H9 (cell line): Measurements from ENCODE around the gene PRR13. TPM values are rescaled to one million over a fixed set of nuclear protein-coding genes. Genes with fewer than 3 reads are reported as not detected.

Experiments
- DNase-seq: peaks from one replicate; pipeline ENCODE4 v3.0.0-alpha.2; 2017
- H2AFZ ChIP-seq: one replicate; pipeline ENCODE4 v1.6.1; 2013; ENCODE audit warnings: mild to moderate bottlenecking, low read length, control low read depth, moderate library complexity
- H2AK5ac ChIP-seq: 2 replicates; pipeline ENCODE4 v1.6.1; 2013; ENCODE audit warnings: low read length, control low read depth, mixed read lengths; ENCODE audit not compliant: insufficient read length
- H2BK120ac ChIP-seq: one replicate; pipeline ENCODE4 v1.6.1; 2013; ENCODE audit warnings: low read depth, mild to moderate bottlenecking, low read length, control low read depth, inconsistent platforms; ENCODE audit not compliant: poor library complexity, severe bottlenecking
- H2BK12ac ChIP-seq: 2 replicates; pipeline ENCODE4 v1.6.1; 2013; ENCODE audit warnings: low read length, control low read depth, mixed read lengths, low read depth; ENCODE audit not compliant: insufficient read length
- H2BK15ac ChIP-seq: 2 replicates; pipeline ENCODE4 v1.6.1; 2013; ENCODE audit warnings: low read depth, low read length, control low read depth
- H2BK20ac ChIP-seq: one replicate; pipeline ENCODE4 v1.6.1; 2013; ENCODE audit warnings: low read depth, mild to moderate bottlenecking, low read length, control low read depth, inconsistent platforms; ENCODE audit not compliant: poor library complexity, severe bottlenecking
- H2BK5ac ChIP-seq: 2 replicates; pipeline ENCODE4 v1.6.1; 2013; ENCODE audit warnings: low read length, control low read depth, mixed read lengths; ENCODE audit not compliant: insufficient read length
- H3K14ac ChIP-seq: 2 replicates; pipeline ENCODE4 v1.6.1; 2013; ENCODE audit warnings: low read length, control low read depth; ENCODE audit not compliant: insufficient read depth
- H3K18ac ChIP-seq: 2 replicates; pipeline ENCODE4 v1.6.1; 2013; ENCODE audit warnings: low read depth, mild to moderate bottlenecking, mixed read lengths, low read length, control low read depth; ENCODE audit not compliant: insufficient read length
- H3K23ac ChIP-seq: 2 replicates; pipeline ENCODE4 v1.6.1; 2013; ENCODE audit warnings: low read length, control low read depth, mixed read lengths, low read depth; ENCODE audit not compliant: insufficient read length
- H3K23me2 ChIP-seq: 2 replicates; pipeline ENCODE4 v1.6.1; 2013; ENCODE audit warnings: low read depth, mild to moderate bottlenecking, mixed read lengths, low read length, control low read depth; ENCODE audit not compliant: insufficient read length, poor library complexity, severe bottlenecking
- H3K27ac ChIP-seq: 2 replicates; pipeline ENCODE4 v1.5.1; 2013; ENCODE audit warnings: low read length, control low read depth, mixed read lengths, low read depth; ENCODE audit not compliant: insufficient read length
- H3K27me3 ChIP-seq: 2 replicates; pipeline ENCODE4 v1.6.1; 2013; ENCODE audit warnings: low read length, control low read depth, inconsistent platforms; ENCODE audit not compliant: insufficient read depth
- H3K4ac ChIP-seq: 2 replicates; pipeline ENCODE4 v1.6.1; 2013; ENCODE audit warnings: low read depth, mild to moderate bottlenecking, control low read depth, inconsistent platforms, low read length, moderate library complexity
- H3K4me1 ChIP-seq: 2 replicates; pipeline ENCODE4 v1.6.1; 2013; ENCODE audit warnings: low read length, control low read depth, inconsistent platforms; ENCODE audit not compliant: insufficient read depth
- H3K4me2 ChIP-seq: 2 replicates; pipeline ENCODE4 v1.6.1; 2013; ENCODE audit warnings: low read length, control low read depth, mixed read lengths; ENCODE audit not compliant: insufficient read length, insufficient read depth
- H3K56ac ChIP-seq: 2 replicates; pipeline ENCODE4 v1.6.1; 2013; ENCODE audit warnings: low read depth, mild to moderate bottlenecking, mixed read lengths, low read length, control low read depth; ENCODE audit not compliant: insufficient read length
- H3K79me1 ChIP-seq: 2 replicates; pipeline ENCODE4 v1.6.1; 2013; ENCODE audit warnings: low read depth, mild to moderate bottlenecking, moderate library complexity, low read length, control low read depth, inconsistent platforms; ENCODE audit not compliant: insufficient read depth, poor library complexity, severe bottlenecking
- H3K79me2 ChIP-seq: 2 replicates; pipeline ENCODE4 v1.6.1; 2013; ENCODE audit warnings: low read length, control low read depth, inconsistent platforms; ENCODE audit not compliant: insufficient read depth
- H3K9ac ChIP-seq: 2 replicates; pipeline ENCODE4 v1.6.1; 2013; ENCODE audit warnings: low read length, control low read depth, mixed read lengths; ENCODE audit not compliant: insufficient read length; ENCODE audit errors: extremely low read depth
- H3K9me3 ChIP-seq: one replicate; pipeline ENCODE4 v1.6.1; 2013; ENCODE audit warnings: low read depth, low read length, inconsistent platforms; ENCODE audit not compliant: control insufficient read depth
- H3T11ph ChIP-seq: one replicate; pipeline ENCODE4 v1.6.1; 2013; ENCODE audit warnings: mild to moderate bottlenecking, low read length, control low read depth, inconsistent platforms
- H4K20me1 ChIP-seq: one replicate; pipeline ENCODE4 v1.6.1; 2013; ENCODE audit not compliant: control insufficient read depth, insufficient read length, insufficient read depth
- H4K5ac ChIP-seq: 2 replicates; pipeline ENCODE4 v1.6.1; 2013; ENCODE audit warnings: low read depth, mild to moderate bottlenecking, mixed read lengths, low read length, control low read depth; ENCODE audit not compliant: insufficient read length
- H4K8ac ChIP-seq: replicated peaks from 2 replicates; pipeline ENCODE4 v1.6.1; 2013; ENCODE audit warnings: low read length, control low read depth, mixed read lengths, low read depth; ENCODE audit not compliant: insufficient read length
- H4K91ac ChIP-seq: 2 replicates; pipeline ENCODE4 v1.6.1; 2013; ENCODE audit warnings: low read depth, mild to moderate bottlenecking, moderate library complexity, mixed read lengths, low read length, control low read depth; ENCODE audit not compliant: insufficient read length
- H3K27ac Mint-ChIP-seq, 3 experiments: 2 replicates in 2 of 3; 3 replicates in 1 of 3; pipeline ENCODE4 v1.8.0; 2020 to 2021; ENCODE audit warnings: mixed read lengths in 3 of 3, mild to moderate bottlenecking in 1 of 3, moderate library complexity in 1 of 3
- H3K27me3 Mint-ChIP-seq: 2 replicates; pipeline ENCODE4 v1.8.0; 2021; ENCODE audit warnings: low read depth, mild to moderate bottlenecking, moderate library complexity, mixed read lengths
- H3K36me3 Mint-ChIP-seq, 3 experiments: 2 replicates in 2 of 3; 3 replicates in 1 of 3; pipeline ENCODE4 v1.8.0; 2020 to 2021; ENCODE audit warnings: low read depth in 3 of 3, mixed read lengths in 3 of 3; ENCODE audit not compliant: insufficient read depth in 1 of 3
- H3K4me1 Mint-ChIP-seq, 2 experiments: 2 replicates each; pipeline ENCODE4 v1.8.0; 2020; ENCODE audit warnings: mixed read lengths in 2 of 2
- H3K4me3 Mint-ChIP-seq, 2 experiments: 2 replicates in 1 of 2; 3 replicates in 1 of 2; pipeline ENCODE4 v1.8.0; 2020 to 2021; ENCODE audit warnings: mild to moderate bottlenecking in 2 of 2, mixed read lengths in 2 of 2, moderate library complexity in 1 of 2
- H3K9me3 Mint-ChIP-seq, 2 experiments: 2 replicates in 1 of 2; 3 replicates in 1 of 2; pipeline ENCODE4 v1.8.0; 2020; ENCODE audit warnings: mild to moderate bottlenecking in 2 of 2, mixed read lengths in 2 of 2, moderate library complexity in 1 of 2
- CTCF ChIP-seq: fragments of 200-600 bp; sonication (generic); conservative IDR thresholded peaks from 3 replicates; pipeline ENCODE4 v1.8.0; 2021; ENCODE audit warnings: antibody characterized with exemption, mild to moderate bottlenecking
- WGBS: extraction: QIAGEN DNeasy Blood & Tissue Kit; methylation state at CpG from one replicate; pipeline ENCODE4 v1.1.7; 2013; ENCODE audit warnings: missing lambda C conversion rate, low lambda C conversion rate, mixed read lengths; ENCODE audit not compliant: insufficient read length; ENCODE audit errors: extremely low coverage; 5-methylcytosine and 5-hydroxymethylcytosine counted together
- total RNA-seq: library from RNA; stranded (reverse); gene quantifications from 2 replicates; pipeline ENCODE4 v1.2.1, GENCODE V29; 2021

Gene PRR13
- total RNA-seq, 1 experiment from 2014 or later, result 147 TPM

- no peak overlapping the region for H2BK120ac ChIP-seq
- H3K9ac ChIP-seq, result no peak overlapping the region
- H3K23me2 ChIP-seq, result no peaks in the 10 kb centered on the region
- Mint-ChIP-seq H3K9me3 (no peaks in the 10 kb centered on the region), H3K27me3 (no peaks in the 10 kb centered on the region), H3K36me3 (peaks cover 78 to 96% (median 94%) of the 10 kb centered on the region in 3 experiments), H3K27ac (peak overlapping the region in 2 of 3 experiments; percentile 22 to 68; a peak in 3 of 7 replicates), H3K4me3 (peak overlapping the region in 1 of 2 experiments; percentile 25; a peak in 3 of 5 replicates), H3K4me1 (peaks cover 48 to 69% of the 10 kb centered on the region in 2 experiments)
- no peaks in the 10 kb centered on the region for H3K9me3 ChIP-seq
- no peak overlapping the region for H4K91ac ChIP-seq
- H2BK20ac ChIP-seq, result no peak overlapping the region
- no peak overlapping the region for H4K5ac ChIP-seq
- H3K27ac ChIP-seq, result no peak overlapping the region
- no peak overlapping the region for H2BK5ac ChIP-seq
- no peak overlapping the region for H3T11ph ChIP-seq
- H3K14ac ChIP-seq, result no peak overlapping the region
- peaks cover 3% of the 10 kb centered on the region for H3K79me2 ChIP-seq
- H2BK15ac ChIP-seq, result no peak overlapping the region
- no CpG with 5 or more reads among the region's 3 CpGs for WGBS
- H3K27me3 ChIP-seq, result no peaks in the 10 kb centered on the region
- TF ChIP-seq CTCF, result no peak
- H2BK12ac ChIP-seq, result no peak overlapping the region
- no peak overlapping the region for H3K56ac ChIP-seq
- H3K4ac ChIP-seq, result no peak overlapping the region
- H4K8ac ChIP-seq, result no peak overlapping the region
- H2AFZ ChIP-seq, result no peak overlapping the region
- peaks cover 18% of the 10 kb centered on the region for H3K79me1 ChIP-seq
- no peak overlapping the region for H3K18ac ChIP-seq
- H2AK5ac ChIP-seq, result no peak overlapping the region
- no peak overlapping the region for H3K4me2 ChIP-seq
- no peak overlapping the region for H3K23ac ChIP-seq
- no peaks in the 10 kb centered on the region for H3K4me1 ChIP-seq
- DNase-seq, result no peak
- no peaks in the 10 kb centered on the region for H4K20me1 ChIP-seq
Measured at GRCh38 chr12:53461059-53461458, 19.5 kb downstream of the PRR13 start.
